ENCODE results near the gene ARSJ.
A peak's percentile ranks its signal among the peaks of the same experiment; 100 is the strongest.

ARSJ gene

GRCh38 chr4:113962719-113963265 lies 16.7 kb downstream of the ARSJ start:
- TF ChIP-seq CTCF (conservative IDR thresholded peaks at IDR 0.05), result no peak

GRCh38 chr4:113962016-113962347 lies 17.5 kb downstream of the ARSJ start:
- no peak for TF ChIP-seq CTCF (conservative IDR thresholded peaks at IDR 0.05)
- H3K27ac ChIP-seq, result peak overlapping the region; percentile 15; the same call in 1 of the 2 replicates

More at GRCh38 chr4:113962719-113963265, 16.7 kb downstream of the ARSJ start:
- H3K27ac ChIP-seq, result no peak overlapping the region

GRCh38 chr4:113960684-113961321 lies 18.6 kb downstream of the ARSJ start:
- peak overlapping the region; percentile 15; the same call in 1 of the 2 replicates for H3K27ac ChIP-seq
- no peak for TF ChIP-seq CTCF (conservative IDR thresholded peaks at IDR 0.05)

GRCh38 chr4:113959539-113959937 lies 19.9 kb downstream of the ARSJ start:
- H3K27ac ChIP-seq, result peak overlapping the region; percentile 40; the same call in 1 of the 2 replicates
- no peak for TF ChIP-seq CTCF (conservative IDR thresholded peaks at IDR 0.05)

- peak overlapping the region; percentile 40; the same call in 1 of the 2 replicates for H3K27ac ChIP-seq
- no peak for TF ChIP-seq CTCF (conservative IDR thresholded peaks at IDR 0.05)
Measured at GRCh38 chr4:113958766-113959538, 20.5 kb downstream of the ARSJ start.

GRCh38 chr4:113957956-113958355 lies 21.5 kb downstream of the ARSJ start:
- no peak for TF ChIP-seq CTCF (conservative IDR thresholded peaks at IDR 0.05)
- no peak overlapping the region for H3K27ac ChIP-seq

GRCh38 chr4:113955948-113956347 lies 23.5 kb downstream of the ARSJ start:
- no peak overlapping the region for H3K27ac ChIP-seq
- no peak for TF ChIP-seq CTCF (conservative IDR thresholded peaks at IDR 0.05)
